ENCODE measurements around the gene ATF7. TPM values are rescaled to one million over a fixed set of nuclear protein-coding genes. Genes with fewer than 3 reads are reported as not detected.

ATF7 gene
- total and polyA plus RNA-seq, 2 donors (not counting 1 experiment from before 2014, with no cell fraction given), result 15.7 to 42.2 TPM

DNA sequence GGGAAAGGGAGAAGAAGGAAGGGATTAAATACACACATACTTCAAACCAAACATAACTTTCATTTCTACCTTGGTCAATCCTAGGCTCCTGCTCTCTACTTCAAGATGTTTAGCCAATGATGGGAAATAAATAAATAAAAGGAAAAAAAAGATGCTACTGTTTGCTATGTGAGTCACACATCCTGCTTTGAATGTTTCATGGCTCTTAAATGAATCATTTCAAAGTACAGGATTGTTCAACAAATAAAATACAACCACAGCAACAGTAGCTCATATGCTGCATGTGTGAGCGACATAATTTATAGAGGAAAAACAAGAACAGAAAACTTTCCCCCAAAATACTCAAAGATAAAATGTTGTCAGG, 64.6 kb downstream of the ATF7 start:
- H3K27ac Mint-ChIP-seq, result no peak overlapping the region
- WGBS (ENCODE audit: insufficient coverage), result no CpG with 5 or more reads among the region's 1 CpG
- TF ChIP-seq, protein P1, sequence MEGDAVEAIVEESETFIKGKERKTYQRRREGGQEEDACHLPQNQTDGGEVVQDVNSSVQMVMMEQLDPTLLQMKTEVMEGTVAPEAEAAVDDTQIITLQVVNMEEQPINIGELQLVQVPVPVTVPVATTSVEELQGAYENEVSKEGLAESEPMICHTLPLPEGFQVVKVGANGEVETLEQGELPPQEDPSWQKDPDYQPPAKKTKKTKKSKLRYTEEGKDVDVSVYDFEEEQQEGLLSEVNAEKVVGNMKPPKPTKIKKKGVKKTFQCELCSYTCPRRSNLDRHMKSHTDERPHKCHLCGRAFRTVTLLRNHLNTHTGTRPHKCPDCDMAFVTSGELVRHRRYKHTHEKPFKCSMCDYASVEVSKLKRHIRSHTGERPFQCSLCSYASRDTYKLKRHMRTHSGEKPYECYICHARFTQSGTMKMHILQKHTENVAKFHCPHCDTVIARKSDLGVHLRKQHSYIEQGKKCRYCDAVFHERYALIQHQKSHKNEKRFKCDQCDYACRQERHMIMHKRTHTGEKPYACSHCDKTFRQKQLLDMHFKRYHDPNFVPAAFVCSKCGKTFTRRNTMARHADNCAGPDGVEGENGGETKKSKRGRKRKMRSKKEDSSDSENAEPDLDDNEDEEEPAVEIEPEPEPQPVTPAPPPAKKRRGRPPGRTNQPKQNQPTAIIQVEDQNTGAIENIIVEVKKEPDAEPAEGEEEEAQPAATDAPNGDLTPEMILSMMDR (IDR thresholded peaks at IDR 0.05), result no peak
- no peak for TF ChIP-seq EZH2 (IDR thresholded peaks at IDR 0.05; ENCODE audit: borderline replicate concordance, insufficient read depth, low read depth, low read length, poor library complexity, severe bottlenecking)

DNA sequence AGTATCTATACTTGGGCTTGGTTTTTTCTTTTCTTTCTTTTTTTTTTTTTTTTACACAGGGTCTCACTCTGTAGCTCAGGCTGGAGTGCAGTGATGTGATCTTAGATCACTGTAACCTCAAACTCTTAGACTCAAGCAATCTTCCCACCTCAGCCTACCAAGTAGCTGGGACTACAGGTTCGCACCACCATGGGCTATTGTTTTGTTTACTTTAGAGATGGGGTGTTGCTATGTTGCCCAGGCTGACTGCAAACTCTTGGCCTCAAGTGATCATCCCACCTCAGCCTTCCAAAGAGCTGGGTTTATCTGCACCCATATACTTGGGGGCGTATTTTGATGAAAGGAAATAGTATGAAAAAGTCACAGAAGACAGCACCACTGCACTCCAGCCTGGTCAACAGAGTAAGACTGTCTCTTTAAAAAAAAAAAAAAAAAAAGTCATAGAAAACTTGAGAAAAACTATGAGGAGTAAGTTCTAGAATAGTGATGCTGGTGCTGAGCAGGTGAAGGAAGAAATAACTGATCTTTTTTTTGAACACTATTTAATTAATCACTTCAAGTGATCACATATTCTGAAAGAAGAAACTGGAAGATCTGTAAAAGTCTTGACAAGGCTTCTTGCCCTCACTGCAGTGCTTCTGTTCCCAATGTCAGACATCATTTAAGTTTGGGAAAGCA, 65.1 kb downstream of the ATF7 start:
- DNase-seq, result no peak
- H3K4me3 Mint-ChIP-seq, result no peak overlapping the region
- no peaks in the 10 kb centered on the region for H3K27me3 Mint-ChIP-seq
- H3K9me3 Mint-ChIP-seq (ENCODE audit: insufficient read depth), result no peaks in the 10 kb centered on the region
- Histone ChIP-seq H2AFZ (ENCODE audit: insufficient read depth, low read depth, low read length, poor library complexity, severe bottlenecking) (no peak overlapping the region), H3K36me3 (replicated peaks in 1 of 2; ENCODE audit: control extremely low read depth in 1 of 2, control insufficient read depth in 1 of 2, extremely low read depth in 1 of 2, insufficient read depth in 2 of 2, low read length in 1 of 2) (no peaks in the 10 kb centered on the region), H3K27ac (ENCODE audit: low read length in 2 of 2) (no peak overlapping the region), H3K4me3 (ENCODE audit: control extremely low read depth in 1 of 5, extremely low read depth in 1 of 5, insufficient read depth in 1 of 5, low read depth in 2 of 5, low read length in 4 of 5) (no peak overlapping the region), H3K4me2 (replicated peaks; ENCODE audit: low read depth, low read length, poor library complexity, severe bottlenecking) (no peak overlapping the region), H3K9ac (ENCODE audit: low read length) (no peak overlapping the region), H4K20me1 (ENCODE audit: control insufficient read depth, insufficient read depth, low read length, poor library complexity, severe bottlenecking) (peaks cover 7% of the 10 kb centered on the region), H3K4me1 (ENCODE audit: control insufficient read depth in 2 of 2, insufficient read depth in 2 of 2, low read length in 2 of 2) (peaks cover 0 to 9% of the 10 kb centered on the region in 2 donors), H3K79me2 (ENCODE audit: control insufficient read depth, insufficient read depth, low read length) (no peaks in the 10 kb centered on the region), H3K27me3 (replicated peaks in 1 of 4; ENCODE audit: control extremely low read depth in 1 of 4, control insufficient read depth in 3 of 4, insufficient read depth in 4 of 4, low read length in 3 of 4) (no peaks in the 10 kb centered on the region), H3K9me3 (ENCODE audit: control extremely low read depth in 1 of 3, control insufficient read depth in 2 of 3, insufficient read depth in 1 of 3, low read length in 2 of 3) (no peaks in the 10 kb centered on the region)
- H3K4me1 Mint-ChIP-seq, result peaks cover 13% of the 10 kb centered on the region
- ChIA-PET CTCF (no interaction called here), POLR2A (no interaction called here)
- WGBS (ENCODE audit: insufficient coverage), result no CpG with 5 or more reads among the region's 2 CpGs
- TF ChIP-seq, protein P1 (IDR thresholded peaks at IDR 0.05), result no peak
- no peak for TF ChIP-seq EZH2 (IDR thresholded peaks at IDR 0.05; ENCODE audit: borderline replicate concordance, insufficient read depth, low read depth, low read length, poor library complexity, severe bottlenecking)
- H3K27ac Mint-ChIP-seq, result no peak overlapping the region
- intact Hi-C loops (cut with micrococcal nuclease), result no loop called here
- no peak for ATAC-seq (ENCODE audit: low read depth)

More for the DNA sequence above, 64.6 kb downstream of the ATF7 start:
- ATAC-seq (ENCODE audit: low read depth) (no peak), DNase-seq (no peak)
- intact Hi-C loops (cut with micrococcal nuclease), result no loop called here
- Mint-ChIP-seq H3K27me3 (no peaks in the 10 kb centered on the region), H3K9me3 (ENCODE audit: insufficient read depth) (no peaks in the 10 kb centered on the region), H3K4me3 (no peak overlapping the region), H3K4me1 (peaks cover 13% of the 10 kb centered on the region)
- H3K4me2 ChIP-seq (replicated peaks; ENCODE audit: low read depth, low read length, poor library complexity, severe bottlenecking), result no peak overlapping the region
- no peaks in the 10 kb centered on the region for H3K36me3 ChIP-seq (replicated peaks in 1 of 2; ENCODE audit: control extremely low read depth in 1 of 2, control insufficient read depth in 1 of 2, extremely low read depth in 1 of 2, insufficient read depth in 2 of 2, low read length in 1 of 2)
- no peaks in the 10 kb centered on the region for H3K27me3 ChIP-seq (replicated peaks in 1 of 4; ENCODE audit: control extremely low read depth in 1 of 4, control insufficient read depth in 3 of 4, insufficient read depth in 4 of 4, low read length in 3 of 4)
- H3K27ac ChIP-seq (ENCODE audit: low read length in 2 of 2), result no peak overlapping the region
- peaks cover 0 to 9% of the 10 kb centered on the region in 2 donors for H3K4me1 ChIP-seq (ENCODE audit: control insufficient read depth in 2 of 2, insufficient read depth in 2 of 2, low read length in 2 of 2)
- no peak overlapping the region for H3K9ac ChIP-seq (ENCODE audit: low read length)
- no peaks in the 10 kb centered on the region for H3K79me2 ChIP-seq (ENCODE audit: control insufficient read depth, insufficient read depth, low read length)
- no peak overlapping the region for H3K4me3 ChIP-seq (ENCODE audit: control extremely low read depth in 1 of 5, extremely low read depth in 1 of 5, insufficient read depth in 1 of 5, low read depth in 2 of 5, low read length in 4 of 5)
- H2AFZ ChIP-seq (ENCODE audit: insufficient read depth, low read depth, low read length, poor library complexity, severe bottlenecking), result no peak overlapping the region
- ChIA-PET POLR2A (no interaction called here), CTCF (no interaction called here)
- peaks cover 7% of the 10 kb centered on the region for H4K20me1 ChIP-seq (ENCODE audit: control insufficient read depth, insufficient read depth, low read length, poor library complexity, severe bottlenecking)
- H3K9me3 ChIP-seq (ENCODE audit: control extremely low read depth in 1 of 3, control insufficient read depth in 2 of 3, insufficient read depth in 1 of 3, low read length in 2 of 3), result no peaks in the 10 kb centered on the region

Measured in B cell (primary cell).